K562 (cell line): ENCODE measurements around the gene PRDM15. TPM values are rescaled to one million over a fixed set of nuclear protein-coding genes. Genes with fewer than 3 reads are reported as not detected.

Experiments
- ATAC-seq: fragments of 200-7000 bp; cut with Tn5 transposase; 3 replicates; pipeline ENCODE4 v1.9.1; 2020; ENCODE audit warnings: moderate library complexity
- BruUV-seq: library from RNA; stranded (reverse); fragments of 400-500 nt; replicated peaks from 2 replicates; lab custom pipeline; 2021; lab: Mats Ljungman, UMichigan
- CTCF ChIA-PET: fragments of 300-600 bp; formaldehyde crosslinking; extraction: SDS; loops from one replicate; lab custom pipeline; 2021; ENCODE audit warnings: low intra/inter-chr PET ratio; lab: Yijun Ruan, JAX
- POLR2A ChIA-PET: fragments of 300-600, 350-650 bp; sonication (Branson Sonifier 250); formaldehyde crosslinking; extraction: SDS; loops from one replicate; lab custom pipeline; 2021; ENCODE audit warnings: antibody characterized with exemption, inconsistent platforms; lab: Yijun Ruan, JAX
- DNase-seq, 4 experiments: peaks; one replicate each; pipeline versions ENCODE4 v3.0.0 to v3.0.0-alpha.2; 2011 to 2018; ENCODE audit warnings: low spot score in 3 of 4, mixed read lengths in 3 of 4; ENCODE audit errors: extremely low read depth in 1 of 4
- FAIRE-seq: peaks from 2 replicates; lab custom pipeline; 2011; peaks lifted over from hg19 to GRCh38; lab: Jason Lieb, UNC
- H2AFZ ChIP-seq: 2 replicates; pipeline ENCODE4 v1.6.0; 2011; ENCODE audit warnings: low read depth, low read length, control low read depth, inconsistent platforms
- H3K27ac ChIP-seq: fragments of 200-600 bp; 3 replicates; pipeline ENCODE4 v1.8.0; 2011; ENCODE audit warnings: low read depth, mild to moderate bottlenecking, control low read depth, inconsistent platforms, low read length, moderate library complexity, mixed read lengths; ENCODE audit errors: extremely low read depth
- H3K27me3 ChIP-seq, 2 experiments: fragments of 300-600 bp in 1 of 2; 2 replicates in 1 of 2; 3 replicates in 1 of 2; pipeline versions ENCODE4 v1.6.0 to v1.8.0; 2011; ENCODE audit warnings: inconsistent platforms in 2 of 2, low read length in 2 of 2, mild to moderate bottlenecking in 1 of 2, mixed read lengths in 1 of 2, moderate library complexity in 1 of 2; ENCODE audit not compliant: control insufficient read depth in 2 of 2, insufficient read depth in 2 of 2
- H3K36me3 ChIP-seq: fragments of 300-600 bp; 3 replicates; pipeline ENCODE4 v1.8.0; 2011; ENCODE audit warnings: mild to moderate bottlenecking, low read length, inconsistent platforms; ENCODE audit not compliant: control insufficient read depth, insufficient read depth
- H3K4me1 ChIP-seq, 2 experiments: fragments of 200-600 bp in 1 of 2; replicated peaks in 1 of 2; 2 replicates in 1 of 2; 3 replicates in 1 of 2; pipeline versions ENCODE4 v1.5.1 to v1.8.0; 2011; ENCODE audit warnings: inconsistent platforms in 2 of 2, low read length in 2 of 2, mild to moderate bottlenecking in 1 of 2, mixed read lengths in 1 of 2, moderate library complexity in 1 of 2; ENCODE audit not compliant: control insufficient read depth in 2 of 2, insufficient read depth in 2 of 2
- H3K4me2 ChIP-seq: 2 replicates; pipeline ENCODE4 v1.6.1; 2011; ENCODE audit warnings: low read length, control low read depth, inconsistent platforms, mixed read lengths; ENCODE audit not compliant: insufficient read depth
- H3K4me3 ChIP-seq: fragments of 200-600 bp; sonication (generic), shearing (Covaris generic); 2 replicates; pipeline ENCODE4 v1.5.1; 2016; ENCODE audit warnings: control low read depth, inconsistent platforms
- H3K79me2 ChIP-seq: fragments of 200-600 bp; 3 replicates; pipeline ENCODE4 v1.8.0; 2011; ENCODE audit warnings: low read length, inconsistent platforms; ENCODE audit not compliant: control insufficient read depth, insufficient read depth
- H3K9ac ChIP-seq, 2 experiments: 2 replicates each; pipeline versions ENCODE4 v1.6.0 to v1.6.1; 2011; ENCODE audit warnings: low read depth in 2 of 2, low read length in 2 of 2, control low read depth in 1 of 2, inconsistent platforms in 1 of 2, mild to moderate bottlenecking in 1 of 2, mixed read lengths in 1 of 2; ENCODE audit not compliant: insufficient read depth in 1 of 2
- H3K9me1 ChIP-seq: one replicate; pipeline ENCODE4 v1.6.0; 2011; ENCODE audit warnings: inconsistent platforms, mild to moderate bottlenecking, low read length, moderate library complexity; ENCODE audit not compliant: control insufficient read depth, insufficient read depth
- H3K9me3 ChIP-seq: replicated peaks from 2 replicates; pipeline ENCODE4 v1.5.1; 2011; ENCODE audit warnings: low read depth, low read length, inconsistent platforms; ENCODE audit not compliant: control insufficient read depth, insufficient read depth
- H4K20me1 ChIP-seq: replicated peaks from 2 replicates; pipeline ENCODE4 v1.6.1; 2011; ENCODE audit warnings: low read length, inconsistent platforms, mixed read lengths; ENCODE audit not compliant: control insufficient read depth, insufficient read depth
- CAMTA2 ChIP-seq: fragments of 250-450 bp; sonication (Bioruptor Pico); conservative IDR thresholded peaks from 2 replicates; pipeline ENCODE4 v1.5.1; 2022
- MEIS2 ChIP-seq: fragments of 450-650 bp; IDR thresholded peaks from 2 replicates; pipeline ENCODE4 v1.6.1; 2014; ENCODE audit warnings: mild to moderate bottlenecking; ENCODE audit not compliant: partially characterized antibody
- RAD21 ChIP-seq, 2 experiments: fragments of 250-450 bp in 1 of 2; fragments of 450-650 bp in 1 of 2; sonication (Bioruptor Pico) in 1 of 2; formaldehyde crosslinking in 1 of 2; IDR thresholded peaks in 1 of 2; conservative IDR thresholded peaks in 1 of 2; 2 replicates each; pipeline versions ENCODE4 v1.4.0 to v1.8.0; 2020 to 2022; ENCODE audit warnings: mild to moderate bottlenecking in 2 of 2, moderate library complexity in 1 of 2
- WGBS: fragments of 100-300 bp; shearing (Covaris generic); methylation state at CpG from one replicate; pipeline ENCODE4 v1.1.6; 2016; ENCODE audit warnings: low coverage, mixed read lengths; ENCODE audit not compliant: insufficient coverage; ENCODE audit errors: missing lambda C conversion rate; 5-methylcytosine and 5-hydroxymethylcytosine counted together
- in situ Hi-C: fragments of 300-500 bp; cut with MboI; formaldehyde crosslinking; loops from 4 replicates; pipeline ENCODE4 v1.15.0; 2018; ENCODE audit warnings: inconsistent platforms, mixed read lengths
- intact Hi-C: fragments of 100-400 bp; cut with micrococcal nuclease; formaldehyde crosslinking; loops from 2 replicates; pipeline ENCODE4 v1.14.2; 2022
- polyA plus RNA-seq, 8 experiments: library from polyadenylated mRNA; depleted of rRNA in 4 of 8; stranded (reverse) in 5 of 8; unstranded in 3 of 8; fragments of >200 nt; fragmentation: Nextera tagmentation in 2 of 8; fragmentation: Illumina TruSeq in 1 of 8; extraction: Ambion mirVana in 2 of 8; extraction: Trizol in 1 of 8; gene quantifications; 2 replicates each; pipeline versions ENCODE4 v1.2.1 to v1.2.3, GENCODE V29; 2011 to 2014; ENCODE audit warnings: inconsistent platforms in 1 of 8, missing spikeins in 1 of 8
- total RNA-seq, 7 experiments: library from RNA; depleted of rRNA in 6 of 7; stranded (reverse); fragments of >200 nt in 6 of 7; fragmentation: Illumina TruSeq in 2 of 7; extraction: Trizol in 2 of 7; gene quantifications; 2 replicates each; pipeline versions ENCODE4 v1.2.1 to v1.2.3, GENCODE V29; 2011 to 2021; ENCODE audit warnings: low replicate concordance in 1 of 7
- TF ChIP-seq, protein P1 (sequence below): sonication (generic); formaldehyde crosslinking; IDR thresholded peaks from 2 replicates; pipeline ENCODE4 v1.8.0; 2022; ENCODE audit warnings: missing genetic modification reagents, mild to moderate bottlenecking, moderate library complexity, borderline replicate concordance
- TF ChIP-seq, protein P2 (sequence below), 3 experiments: IDR thresholded peaks in 2 of 3; conservative IDR thresholded peaks in 1 of 3; 2 replicates each; pipeline ENCODE4 v1.5.1; 2011 to 2012; ENCODE audit warnings: low read length in 3 of 3, mild to moderate bottlenecking in 3 of 3, control low read depth in 2 of 3, improper control_type of control experiment in 1 of 3, inconsistent platforms in 1 of 3, low read depth in 1 of 3, mixed read lengths in 1 of 3, moderate library complexity in 1 of 3; ENCODE audit not compliant: insufficient read depth in 2 of 3

PRDM15 gene
- total and polyA plus RNA-seq, 9 of the 15 experiments (the other 6 are each of a cell fraction or from before 2014, with no cell fraction given) = 0.93 to 9.2 (median 6.2) TPM

- FAIRE-seq (no peak), ATAC-seq (no peak), DNase-seq (peak in 1 of 4 experiments; percentile 14)
- no peak overlapping the region for H3K27ac ChIP-seq
- no peak overlapping the region for H3K9ac ChIP-seq
- TF ChIP-seq, protein P1, sequence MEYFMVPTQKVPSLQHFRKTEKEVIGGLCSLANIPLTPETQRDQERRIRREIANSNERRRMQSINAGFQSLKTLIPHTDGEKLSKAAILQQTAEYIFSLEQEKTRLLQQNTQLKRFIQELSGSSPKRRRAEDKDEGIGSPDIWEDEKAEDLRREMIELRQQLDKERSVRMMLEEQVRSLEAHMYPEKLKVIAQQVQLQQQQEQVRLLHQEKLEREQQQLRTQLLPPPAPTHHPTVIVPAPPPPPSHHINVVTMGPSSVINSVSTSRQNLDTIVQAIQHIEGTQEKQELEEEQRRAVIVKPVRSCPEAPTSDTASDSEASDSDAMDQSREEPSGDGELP (CRISPR knock-in tag) = peak; percentile 30; the same call in 1 of the 2 replicates
- TF ChIP-seq, protein P2, sequence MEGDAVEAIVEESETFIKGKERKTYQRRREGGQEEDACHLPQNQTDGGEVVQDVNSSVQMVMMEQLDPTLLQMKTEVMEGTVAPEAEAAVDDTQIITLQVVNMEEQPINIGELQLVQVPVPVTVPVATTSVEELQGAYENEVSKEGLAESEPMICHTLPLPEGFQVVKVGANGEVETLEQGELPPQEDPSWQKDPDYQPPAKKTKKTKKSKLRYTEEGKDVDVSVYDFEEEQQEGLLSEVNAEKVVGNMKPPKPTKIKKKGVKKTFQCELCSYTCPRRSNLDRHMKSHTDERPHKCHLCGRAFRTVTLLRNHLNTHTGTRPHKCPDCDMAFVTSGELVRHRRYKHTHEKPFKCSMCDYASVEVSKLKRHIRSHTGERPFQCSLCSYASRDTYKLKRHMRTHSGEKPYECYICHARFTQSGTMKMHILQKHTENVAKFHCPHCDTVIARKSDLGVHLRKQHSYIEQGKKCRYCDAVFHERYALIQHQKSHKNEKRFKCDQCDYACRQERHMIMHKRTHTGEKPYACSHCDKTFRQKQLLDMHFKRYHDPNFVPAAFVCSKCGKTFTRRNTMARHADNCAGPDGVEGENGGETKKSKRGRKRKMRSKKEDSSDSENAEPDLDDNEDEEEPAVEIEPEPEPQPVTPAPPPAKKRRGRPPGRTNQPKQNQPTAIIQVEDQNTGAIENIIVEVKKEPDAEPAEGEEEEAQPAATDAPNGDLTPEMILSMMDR (IDR thresholded peaks at IDR 0.05 in 2 of 3, conservative IDR thresholded peaks at IDR 0.05 in 1 of 3; ENCODE audit: insufficient read depth in 2 of 3, low read depth in 1 of 3, low read length in 3 of 3) = 0 out of 6 replicates have a peak, but pooled peaks of 1 of the 3 experiments have one; percentile 23
- TF ChIP-seq MEIS2 (no peak), RAD21 (CRISPR knock-in tag; conservative IDR thresholded peaks at IDR 0.05 in 1 of 2, IDR thresholded peaks at IDR 0.05 in 1 of 2) (peak in 1 of 2 experiments; percentile 4; a peak in 1 of 4 replicates), CAMTA2 (CRISPR knock-in tag) (no peak)
- CTCF ChIA-PET = no interaction called here
- H3K79me2 ChIP-seq = no peaks in the 10 kb centered on the region
- peaks cover 0 to 5% of the 10 kb centered on the region in 2 experiments; a peak in 2 of 5 replicates for H3K4me1 ChIP-seq
- H4K20me1 ChIP-seq = peaks cover 9% of the 10 kb centered on the region; the same call in 1 of the 2 replicates
- no peak overlapping the region for H3K4me2 ChIP-seq
- no peak overlapping the region for H2AFZ ChIP-seq
- H3K36me3 ChIP-seq = no peaks in the 10 kb centered on the region
- H3K9me3 ChIP-seq = no peaks in the 10 kb centered on the region
- intact Hi-C loops = no loop called here
- POLR2A ChIA-PET = interaction anchor here (0.6 to 0.9 kb wide), 4 partner anchors 9 to 275 kb away, joined by 3 to 6 read pairs (median 4); no protein-coding TSS in a partner anchor
- no TSS peak for BruUV-seq
- no peak overlapping the region for H3K4me3 ChIP-seq
- WGBS = 4% methylated on average over 17 of the region's 17 CpGs
- in situ Hi-C loops = no loop called here
- H3K27me3 ChIP-seq = peaks cover 50 to 74% of the 10 kb centered on the region in 2 experiments
- no peaks in the 10 kb centered on the region for H3K9me1 ChIP-seq
Observed at GRCh38 chr21:41768437-41769042, 110.6 kb downstream of the PRDM15 start.
